ENCODE results near the gene ABHD16B.

Gene ABHD16B

DNA sequence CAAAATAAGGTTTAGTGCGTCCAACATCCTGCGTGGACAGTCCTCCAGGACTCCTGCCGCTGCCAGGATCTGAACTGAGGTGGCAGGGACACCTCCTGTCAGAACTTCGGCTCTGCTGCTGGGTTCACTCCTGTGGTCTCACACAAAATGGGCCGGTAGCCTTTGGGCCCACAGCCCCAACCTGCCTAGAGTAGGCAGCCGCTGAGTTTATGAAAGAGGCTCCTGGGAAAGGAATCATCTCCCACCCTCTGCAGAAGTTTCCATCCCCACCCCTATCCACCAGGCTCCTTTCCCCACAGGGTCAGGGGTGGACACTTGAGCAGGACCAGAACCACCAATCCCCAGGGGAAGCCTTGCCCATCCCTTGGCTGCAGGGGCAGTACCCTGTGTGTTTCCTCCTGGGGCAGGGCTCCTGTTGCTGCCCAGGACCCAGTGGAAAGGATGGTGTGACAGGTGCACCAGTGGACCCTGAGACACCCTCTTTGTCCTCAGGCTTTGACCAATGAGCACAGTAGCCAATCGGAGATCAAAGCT lies 2.1 kb upstream of the ABHD16B start:
- ChIA-PET POLR2A (no interaction called here), CTCF (no interaction called here)
- TF ChIP-seq HDGF (IDR thresholded peaks at IDR 0.05; ENCODE audit: borderline replicate concordance) = no peak
- DNase-seq (ENCODE audit: extremely low spot score) = no peak

GRCh38 chr20:63860325-63861051 lies 810 bp upstream of the ABHD16B start:
- no peak for DNase-seq (ENCODE audit: extremely low spot score)
- TF ChIP-seq L3MBTL2 (conservative IDR thresholded peaks at IDR 0.05) = no peak
- no peak for TF ChIP-seq SUZ12 (IDR thresholded peaks at IDR 0.05)
- TF ChIP-seq NFRKB (IDR thresholded peaks at IDR 0.05) = no peak
- no peak for TF ChIP-seq HDGF (IDR thresholded peaks at IDR 0.05; ENCODE audit: borderline replicate concordance)
- no peak for TF ChIP-seq CTBP1 (IDR thresholded peaks at IDR 0.05; ENCODE audit: borderline replicate concordance)
- no peak for TF ChIP-seq LEF1 (IDR thresholded peaks at IDR 0.05; ENCODE audit: borderline replicate concordance)
- TF ChIP-seq FOXM1 (IDR thresholded peaks at IDR 0.05; ENCODE audit: borderline replicate concordance) = no peak
- TF ChIP-seq ELF4 (IDR thresholded peaks at IDR 0.05) = no peak
- no peak for TF ChIP-seq TARDBP (IDR thresholded peaks at IDR 0.05)
- no peak for TF ChIP-seq SP1 (IDR thresholded peaks at IDR 0.05)
- no peak for TF ChIP-seq PKNOX1 (IDR thresholded peaks at IDR 0.05)
- no peak for TF ChIP-seq FOXA1 (IDR thresholded peaks at IDR 0.05)
- TF ChIP-seq FOXK2 (IDR thresholded peaks at IDR 0.05) = no peak
- TF ChIP-seq ZNF384 (IDR thresholded peaks at IDR 0.05) = no peak
- TF ChIP-seq BHLHE40 (IDR thresholded peaks at IDR 0.05; ENCODE audit: borderline replicate concordance) = no peak
- TF ChIP-seq ARNT (IDR thresholded peaks at IDR 0.05) = no peak
- POLR2A ChIA-PET = no interaction called here
- CTCF ChIA-PET = no interaction called here

- DNase-seq (ENCODE audit: extremely low spot score) = no peak
- ChIA-PET POLR2A (interaction anchor here (1.4 kb wide), 1 partner anchor 155 kb away, joined by 4 read pairs; the partner anchor contains the start of genes ARFRP1 and ZGPAT), CTCF (no interaction called here)
- no peak for TF ChIP-seq BHLHE40 (IDR thresholded peaks at IDR 0.05; ENCODE audit: borderline replicate concordance)
- no peak for TF ChIP-seq ZNF384 (IDR thresholded peaks at IDR 0.05)
- TF ChIP-seq SUZ12 (IDR thresholded peaks at IDR 0.05) = no peak
- no peak for TF ChIP-seq FOXK2 (IDR thresholded peaks at IDR 0.05)
- TF ChIP-seq ARNT (IDR thresholded peaks at IDR 0.05) = no peak
- TF ChIP-seq L3MBTL2 (conservative IDR thresholded peaks at IDR 0.05) = no peak
- TF ChIP-seq NFRKB (IDR thresholded peaks at IDR 0.05) = no peak
- no peak for TF ChIP-seq TARDBP (IDR thresholded peaks at IDR 0.05)
- TF ChIP-seq ELF4 (IDR thresholded peaks at IDR 0.05) = no peak
- TF ChIP-seq SP1 (IDR thresholded peaks at IDR 0.05) = no peak
- TF ChIP-seq FOXM1 (IDR thresholded peaks at IDR 0.05; ENCODE audit: borderline replicate concordance) = no peak
- TF ChIP-seq HDGF (IDR thresholded peaks at IDR 0.05; ENCODE audit: borderline replicate concordance) = no peak
- TF ChIP-seq FOXA1 (IDR thresholded peaks at IDR 0.05) = no peak
- no peak for TF ChIP-seq CTBP1 (IDR thresholded peaks at IDR 0.05; ENCODE audit: borderline replicate concordance)
- no peak for TF ChIP-seq PKNOX1 (IDR thresholded peaks at IDR 0.05)
These were observed 943 bp downstream of the ABHD16B start for GRCh38 chr20:63861981-63862901.

DNA sequence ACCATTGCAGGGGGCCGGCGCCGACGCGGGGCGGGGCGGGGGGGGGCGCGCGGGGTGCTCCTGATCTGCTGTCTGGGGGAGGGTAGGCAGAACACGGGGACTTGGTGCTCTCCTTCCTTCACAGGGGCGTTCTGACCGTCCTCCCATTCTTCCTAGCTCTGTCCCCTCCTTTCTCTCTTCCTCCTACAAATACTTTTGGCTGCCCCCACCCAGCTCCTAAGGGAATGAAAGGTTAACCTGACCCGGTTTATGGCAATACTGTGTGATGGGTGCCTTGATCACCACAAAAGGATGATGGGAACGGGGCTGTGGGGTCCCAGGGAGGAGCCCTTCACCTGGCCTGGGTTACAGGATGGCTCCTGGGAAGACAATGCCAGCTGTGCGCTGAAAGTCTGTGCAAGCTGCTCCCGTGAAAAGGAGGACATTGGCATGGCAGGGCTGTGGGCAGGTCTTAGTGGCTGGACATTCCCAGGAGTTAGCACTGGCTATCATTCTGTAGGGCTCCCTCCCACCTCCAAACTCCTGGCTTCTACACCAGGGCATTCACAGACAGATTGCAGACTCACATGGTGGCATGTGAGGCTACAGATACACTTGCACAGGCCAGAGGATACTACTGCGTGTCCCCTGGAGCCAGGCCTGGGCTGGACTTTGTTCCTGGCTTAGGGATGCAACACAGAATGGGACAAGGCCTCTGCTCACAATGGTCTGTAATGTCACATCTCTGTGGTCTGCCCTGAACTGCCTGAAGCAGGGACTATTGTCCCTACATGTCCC lies 1.9 kb downstream of the ABHD16B start:
- TF ChIP-seq FOXA1 (IDR thresholded peaks at IDR 0.05) = no peak
- no peak for TF ChIP-seq ZNF384 (IDR thresholded peaks at IDR 0.05)
- no peak for TF ChIP-seq FOXM1 (IDR thresholded peaks at IDR 0.05; ENCODE audit: borderline replicate concordance)
- TF ChIP-seq LEF1 (IDR thresholded peaks at IDR 0.05; ENCODE audit: borderline replicate concordance) = no peak
- TF ChIP-seq NFRKB (IDR thresholded peaks at IDR 0.05) = no peak
- TF ChIP-seq L3MBTL2 (conservative IDR thresholded peaks at IDR 0.05) = no peak
- no peak for TF ChIP-seq FOXK2 (IDR thresholded peaks at IDR 0.05)
- TF ChIP-seq ELF4 (IDR thresholded peaks at IDR 0.05) = no peak
- no peak for TF ChIP-seq PKNOX1 (IDR thresholded peaks at IDR 0.05)
- no peak for TF ChIP-seq CTBP1 (IDR thresholded peaks at IDR 0.05; ENCODE audit: borderline replicate concordance)
- no peak for DNase-seq (ENCODE audit: extremely low spot score)
- ChIA-PET POLR2A (interaction anchor here (1.4 to 2.0 kb wide), 3 partner anchors 16 to 156 kb away, joined by 3 to 9 read pairs (median 4); partner anchors contain the start of genes ARFRP1 and ZGPAT), CTCF (no interaction called here)
